Breast epithelium (tissue), 4 donors: Measurements from ENCODE around the gene PCGF1. TPM values are rescaled to one million over a fixed set of nuclear protein-coding genes. Genes with fewer than 3 reads are reported as not detected.

Experiments used
- DNase-seq, 2 donors: peaks; one replicate each; pipeline ENCODE4 v3.0.0-alpha.2; 2019; ENCODE audit warnings: low spot score in 2 of 2
- H3K27ac ChIP-seq, 2 donors: fragments of 200-600 bp; sonication (generic) in 1 of 2; one replicate each; pipeline ENCODE4 v1.5.1; 2016 to 2019; ENCODE audit warnings: mild to moderate bottlenecking in 1 of 2
- H3K27me3 ChIP-seq, 2 donors: fragments of 200-600 bp; sonication (generic) in 1 of 2; one replicate each; pipeline versions ENCODE4 v1.5.1 to v1.6.0; 2017 to 2019; ENCODE audit warnings: control low read depth in 1 of 2, mild to moderate bottlenecking in 1 of 2
- H3K36me3 ChIP-seq: fragments of 200-600 bp; one replicate; pipeline ENCODE4 v1.5.1; 2019
- H3K4me1 ChIP-seq, 2 donors: fragments of 200-600 bp; sonication (generic); one replicate each; pipeline ENCODE4 v1.5.1; 2016 to 2019; ENCODE audit warnings: control low read depth in 1 of 2
- H3K4me3 ChIP-seq, 3 donors: fragments of 200-600 bp; sonication (generic); 1 replicate in 2 of 3; 2 replicates in 1 of 3; pipeline ENCODE4 v1.5.1; 2016 to 2019; ENCODE audit warnings: mild to moderate bottlenecking in 3 of 3, moderate library complexity in 2 of 3
- H3K9me3 ChIP-seq, 2 donors: fragments of 200-600 bp; sonication (generic) in 1 of 2; one replicate each; pipeline ENCODE4 v1.5.1; 2016 to 2019; ENCODE audit warnings: control low read depth in 1 of 2
- CTCF ChIP-seq, 3 donors: fragments of 450-650 bp; IDR thresholded peaks; one replicate each; pipeline ENCODE4 v1.5.1; 2016 to 2017; ENCODE audit warnings: antibody characterized with exemption in 3 of 3, mild to moderate bottlenecking in 3 of 3, moderate library complexity in 3 of 3
- POLR2A ChIP-seq: fragments of 450-650 bp; IDR thresholded peaks from one replicate; pipeline ENCODE4 v1.6.1; 2016; ENCODE audit warnings: antibody characterized with exemption, mild to moderate bottlenecking, moderate library complexity
- POLR2AphosphoS5 ChIP-seq, 3 donors: sonication (generic); formaldehyde crosslinking; IDR thresholded peaks; one replicate each; pipeline ENCODE4 v1.6.1; 2017; ENCODE audit warnings: antibody characterized with exemption in 3 of 3
- intact Hi-C: fragments of 100-400 bp; cut with DNase I; formaldehyde crosslinking; loops from one replicate; pipeline ENCODE4 v1.15.1; 2023; ENCODE audit warnings: low total_unique reads
- total RNA-seq, 3 donors: library from RNA; depleted of rRNA; stranded (reverse); fragments of >200 nt; gene quantifications; one replicate each; pipeline ENCODE4 v1.1.0, GENCODE V29; 2016

The PCGF1 gene
- total RNA-seq, 3 donors from 2014 or later: 18.3 to 20.3 (median 19.8) TPM

GRCh38 chr2:74550231-74550630 is 42.7 kb upstream of the PCGF1 start:
- H3K9me3 ChIP-seq: no peaks in the 10 kb centered on the region
- H3K27ac ChIP-seq: no peak overlapping the region
- intact Hi-C loops: loop anchor here (5.0 kb wide), 2 partner anchors 567 to 1163 kb away; partner anchors contain the start of gene ALMS1
- H3K36me3 ChIP-seq: no peaks in the 10 kb centered on the region
- DNase-seq: no peak
- no peaks in the 10 kb centered on the region for H3K4me1 ChIP-seq
- H3K4me3 ChIP-seq: no peak overlapping the region
- H3K27me3 ChIP-seq: no peaks in the 10 kb centered on the region
- TF ChIP-seq CTCF (IDR thresholded peaks at IDR 0.05) (no peak), POLR2AphosphoS5 (IDR thresholded peaks at IDR 0.05) (no peak), POLR2A (no peak)

- Histone ChIP-seq H3K27me3 (no peaks in the 10 kb centered on the region), H3K27ac (peak overlapping the region; percentile 75 to 79), H3K4me1 (no peaks in the 10 kb centered on the region), H3K4me3 (peak overlapping the region; percentile 51 to 83 (median 68)), H3K9me3 (no peaks in the 10 kb centered on the region), H3K36me3 (no peaks in the 10 kb centered on the region)
- no peak for TF ChIP-seq POLR2AphosphoS5 (IDR thresholded peaks at IDR 0.05)
- no peak for TF ChIP-seq CTCF (IDR thresholded peaks at IDR 0.05)
- no peak for TF ChIP-seq POLR2A
- no peak for DNase-seq
- intact Hi-C loops: no loop called here
Observed at GRCh38 chr2:74548900-74549826, 41.7 kb upstream of the PCGF1 start.

- no peaks in the 10 kb centered on the region for H3K9me3 ChIP-seq
- no peaks in the 10 kb centered on the region for H3K4me1 ChIP-seq
- intact Hi-C loops: no loop called here
- H3K27me3 ChIP-seq: no peaks in the 10 kb centered on the region
- H3K4me3 ChIP-seq: peak overlapping the region; percentile 51 to 83 (median 68)
- peak overlapping the region; percentile 75 to 79 for H3K27ac ChIP-seq
- DNase-seq: no peak
- no peaks in the 10 kb centered on the region for H3K36me3 ChIP-seq
- no peak for TF ChIP-seq POLR2AphosphoS5 (IDR thresholded peaks at IDR 0.05)
- no peak for TF ChIP-seq CTCF (IDR thresholded peaks at IDR 0.05)
- TF ChIP-seq POLR2A: no peak
Observed at GRCh38 chr2:74548285-74548899, 40.9 kb upstream of the PCGF1 start.

- Histone ChIP-seq H3K9me3 (no peaks in the 10 kb centered on the region), H3K36me3 (no peaks in the 10 kb centered on the region), H3K27me3 (no peaks in the 10 kb centered on the region), H3K4me3 (no peak overlapping the region), H3K4me1 (no peaks in the 10 kb centered on the region), H3K27ac (no peak overlapping the region)
- intact Hi-C loops: no loop called here
- DNase-seq: no peak
- TF ChIP-seq POLR2AphosphoS5 (IDR thresholded peaks at IDR 0.05) (no peak), POLR2A (no peak), CTCF (IDR thresholded peaks at IDR 0.05) (no peak)
Observed at GRCh38 chr2:74546004-74546403, 38.5 kb upstream of the PCGF1 start.

- TF ChIP-seq CTCF (IDR thresholded peaks at IDR 0.05) (no peak), POLR2A (no peak), POLR2AphosphoS5 (IDR thresholded peaks at IDR 0.05) (no peak)
- Histone ChIP-seq H3K36me3 (no peaks in the 10 kb centered on the region), H3K27me3 (no peaks in the 10 kb centered on the region), H3K4me1 (no peaks in the 10 kb centered on the region), H3K27ac (no peak overlapping the region), H3K9me3 (no peaks in the 10 kb centered on the region), H3K4me3 (no peak overlapping the region)
- intact Hi-C loops: no loop called here
- DNase-seq: no peak
Observed at GRCh38 chr2:74544634-74545033, 37.1 kb upstream of the PCGF1 start.
